Measurements from ENCODE around the gene CERS1.

GRCh38 chr19:18908917-18909619, 13.1 kb upstream of the CERS1 start:
- TF ChIP-seq, protein P1, sequence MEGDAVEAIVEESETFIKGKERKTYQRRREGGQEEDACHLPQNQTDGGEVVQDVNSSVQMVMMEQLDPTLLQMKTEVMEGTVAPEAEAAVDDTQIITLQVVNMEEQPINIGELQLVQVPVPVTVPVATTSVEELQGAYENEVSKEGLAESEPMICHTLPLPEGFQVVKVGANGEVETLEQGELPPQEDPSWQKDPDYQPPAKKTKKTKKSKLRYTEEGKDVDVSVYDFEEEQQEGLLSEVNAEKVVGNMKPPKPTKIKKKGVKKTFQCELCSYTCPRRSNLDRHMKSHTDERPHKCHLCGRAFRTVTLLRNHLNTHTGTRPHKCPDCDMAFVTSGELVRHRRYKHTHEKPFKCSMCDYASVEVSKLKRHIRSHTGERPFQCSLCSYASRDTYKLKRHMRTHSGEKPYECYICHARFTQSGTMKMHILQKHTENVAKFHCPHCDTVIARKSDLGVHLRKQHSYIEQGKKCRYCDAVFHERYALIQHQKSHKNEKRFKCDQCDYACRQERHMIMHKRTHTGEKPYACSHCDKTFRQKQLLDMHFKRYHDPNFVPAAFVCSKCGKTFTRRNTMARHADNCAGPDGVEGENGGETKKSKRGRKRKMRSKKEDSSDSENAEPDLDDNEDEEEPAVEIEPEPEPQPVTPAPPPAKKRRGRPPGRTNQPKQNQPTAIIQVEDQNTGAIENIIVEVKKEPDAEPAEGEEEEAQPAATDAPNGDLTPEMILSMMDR (IDR thresholded peaks at IDR 0.05; ENCODE audit: low read depth, low read length), result no peak
- no peak for TF ChIP-seq EZH2phosphoT487 (IDR thresholded peaks at IDR 0.05; ENCODE audit: low read depth)
